Muscle layer of duodenum (tissue), 2 donors: ENCODE results near the gene EXPH5.

ENCODE experiments used
- H3K27ac ChIP-seq: one replicate; pipeline ENCODE4 v1.7.0; 2013; ENCODE audit warnings: mild to moderate bottlenecking, low read length
- H3K27me3 ChIP-seq: one replicate; pipeline ENCODE4 v1.7.0; 2013; ENCODE audit warnings: low read depth, mild to moderate bottlenecking, control low read depth, low read length
- H3K36me3 ChIP-seq, 2 donors: one replicate each; pipeline ENCODE4 v1.7.0; 2013; ENCODE audit warnings: low read length in 2 of 2, control low read depth in 1 of 2, mild to moderate bottlenecking in 1 of 2; ENCODE audit not compliant: insufficient read depth in 2 of 2, control insufficient read depth in 1 of 2
- H3K4me1 ChIP-seq, 2 donors: one replicate each; pipeline ENCODE4 v1.7.0; 2013; ENCODE audit warnings: low read length in 2 of 2, mild to moderate bottlenecking in 2 of 2, control low read depth in 1 of 2, moderate library complexity in 1 of 2; ENCODE audit not compliant: insufficient read depth in 2 of 2, control insufficient read depth in 1 of 2
- H3K4me3 ChIP-seq, 2 donors: one replicate each; pipeline ENCODE4 v1.7.0; 2013; ENCODE audit warnings: low read length in 2 of 2, low read depth in 1 of 2, mild to moderate bottlenecking in 1 of 2
- H3K9me3 ChIP-seq, 2 donors: one replicate each; pipeline ENCODE4 v1.7.0; 2013; ENCODE audit warnings: low read length in 2 of 2, control low read depth in 1 of 2, mild to moderate bottlenecking in 1 of 2; ENCODE audit not compliant: control insufficient read depth in 1 of 2
- donor health status: healthy.

EXPH5 gene

GRCh38 chr11:108558222-108558621 is 35.3 kb downstream of the EXPH5 start:
- H3K27ac ChIP-seq = no peak overlapping the region
- no peak overlapping the region for H3K4me3 ChIP-seq
- no peaks in the 10 kb centered on the region for H3K9me3 ChIP-seq
- H3K27me3 ChIP-seq = no peaks in the 10 kb centered on the region
- no peaks in the 10 kb centered on the region for H3K4me1 ChIP-seq
- H3K36me3 ChIP-seq = no peaks in the 10 kb centered on the region

GRCh38 chr11:108556019-108556418 is 37.5 kb downstream of the EXPH5 start:
- Histone ChIP-seq H3K27ac (no peak overlapping the region), H3K27me3 (no peaks in the 10 kb centered on the region), H3K4me3 (no peak overlapping the region), H3K4me1 (no peaks in the 10 kb centered on the region), H3K36me3 (no peaks in the 10 kb centered on the region), H3K9me3 (no peaks in the 10 kb centered on the region)

GRCh38 chr11:108551651-108552462 is 41.7 kb downstream of the EXPH5 start:
- Histone ChIP-seq H3K4me3 (no peak overlapping the region), H3K36me3 (no peaks in the 10 kb centered on the region), H3K4me1 (no peaks in the 10 kb centered on the region)

GRCh38 chr11:108549319-108549885 is 44.2 kb downstream of the EXPH5 start:
- Histone ChIP-seq H3K9me3 (no peaks in the 10 kb centered on the region), H3K27me3 (no peaks in the 10 kb centered on the region), H3K4me1 (no peaks in the 10 kb centered on the region), H3K27ac (no peak overlapping the region), H3K4me3 (no peak overlapping the region), H3K36me3 (no peaks in the 10 kb centered on the region)

More at GRCh38 chr11:108551651-108552462, 41.7 kb downstream of the EXPH5 start:
- H3K27me3 ChIP-seq = no peaks in the 10 kb centered on the region
- no peak overlapping the region for H3K27ac ChIP-seq
- H3K9me3 ChIP-seq = no peaks in the 10 kb centered on the region

GRCh38 chr11:108545909-108546501 is 47.6 kb downstream of the EXPH5 start:
- Histone ChIP-seq H3K36me3 (no peaks in the 10 kb centered on the region), H3K9me3 (no peaks in the 10 kb centered on the region), H3K27ac (no peak overlapping the region), H3K4me1 (no peaks in the 10 kb centered on the region), H3K27me3 (no peaks in the 10 kb centered on the region), H3K4me3 (no peak overlapping the region)

GRCh38 chr11:108543316-108543964 is 50.1 kb downstream of the EXPH5 start:
- Histone ChIP-seq H3K4me1 (no peaks in the 10 kb centered on the region), H3K27ac (no peak overlapping the region), H3K9me3 (no peaks in the 10 kb centered on the region), H3K4me3 (no peak overlapping the region), H3K27me3 (no peaks in the 10 kb centered on the region), H3K36me3 (no peaks in the 10 kb centered on the region)

- no peaks in the 10 kb centered on the region for H3K27me3 ChIP-seq
- H3K9me3 ChIP-seq = no peaks in the 10 kb centered on the region
- H3K36me3 ChIP-seq = no peaks in the 10 kb centered on the region
- H3K4me3 ChIP-seq = no peak overlapping the region
- H3K27ac ChIP-seq = no peak overlapping the region
- no peaks in the 10 kb centered on the region for H3K4me1 ChIP-seq
These were observed 52.0 kb downstream of the EXPH5 start for GRCh38 chr11:108541531-108541930.

GRCh38 chr11:108538502-108538901 is 55.1 kb downstream of the EXPH5 start:
- H3K36me3 ChIP-seq = no peaks in the 10 kb centered on the region
- H3K9me3 ChIP-seq = no peaks in the 10 kb centered on the region
- no peaks in the 10 kb centered on the region for H3K4me1 ChIP-seq
- H3K4me3 ChIP-seq = no peak overlapping the region
- H3K27ac ChIP-seq = no peak overlapping the region
- no peaks in the 10 kb centered on the region for H3K27me3 ChIP-seq

GRCh38 chr11:108538022-108538424 is 55.5 kb downstream of the EXPH5 start:
- no peaks in the 10 kb centered on the region for H3K36me3 ChIP-seq
- H3K27me3 ChIP-seq = no peaks in the 10 kb centered on the region
- no peaks in the 10 kb centered on the region for H3K4me1 ChIP-seq
- no peaks in the 10 kb centered on the region for H3K9me3 ChIP-seq
- H3K4me3 ChIP-seq = no peak overlapping the region
- H3K27ac ChIP-seq = no peak overlapping the region

GRCh38 chr11:108536783-108537182 is 56.8 kb downstream of the EXPH5 start:
- H3K27me3 ChIP-seq = no peaks in the 10 kb centered on the region
- no peaks in the 10 kb centered on the region for H3K4me1 ChIP-seq
- no peaks in the 10 kb centered on the region for H3K9me3 ChIP-seq
- H3K36me3 ChIP-seq = no peaks in the 10 kb centered on the region
- no peak overlapping the region for H3K27ac ChIP-seq
- H3K4me3 ChIP-seq = no peak overlapping the region

- Histone ChIP-seq H3K27me3 (no peaks in the 10 kb centered on the region), H3K4me1 (no peaks in the 10 kb centered on the region), H3K4me3 (no peak overlapping the region), H3K9me3 (no peaks in the 10 kb centered on the region), H3K36me3 (no peaks in the 10 kb centered on the region), H3K27ac (no peak overlapping the region)
These were observed 58.1 kb downstream of the EXPH5 start for GRCh38 chr11:108535384-108535955.
